Motor neuron (in vitro differentiated cells): ENCODE data around the gene NBAS. TPM values are rescaled to one million over a fixed set of nuclear protein-coding genes. Genes with fewer than 3 reads are reported as not detected.
"Not testable (repeated sequence)": the region's sequence is repeated elsewhere in the genome, so short reads cannot be mapped to it uniquely, and the experiment has no call there.

Source experiments
- ATAC-seq, 8 experiments: fragments of 200-7000 bp; cut with Tn5 transposase; replicated peaks in 6 of 8; 2 replicates each; pipeline ENCODE4 v1.8.0; 2021; ENCODE audit warnings: mild to moderate bottlenecking in 8 of 8, moderate library complexity in 8 of 8
- H3K27ac ChIP-seq, 2 donors: fragments of 250-450 bp; sonication (Bioruptor Pico); 2 replicates each; pipeline ENCODE4 v1.9.0; 2021; ENCODE audit warnings: antibody characterized with exemption in 2 of 2, mild to moderate bottlenecking in 2 of 2, moderate library complexity in 1 of 2
- H3K4me1 ChIP-seq, 2 donors: fragments of 250-450 bp; sonication (Bioruptor Pico); replicated peaks in 1 of 2; 2 replicates each; pipeline ENCODE4 v1.6.1; 2021; ENCODE audit warnings: antibody characterized with exemption in 2 of 2, mild to moderate bottlenecking in 2 of 2, moderate library complexity in 1 of 2
- H3K4me3 ChIP-seq, 5 donors: fragments of 250-450 bp; sonication (Bioruptor Pico); 2 replicates each; pipeline ENCODE4 v1.9.0; 2021; ENCODE audit warnings: antibody characterized with exemption in 5 of 5, mild to moderate bottlenecking in 5 of 5, moderate library complexity in 4 of 5
- WGBS, 10 experiments: fragments of 450-650 bp; shearing (Covaris generic); methylation state at CpG; one replicate each; pipeline ENCODE4 v1.0.0; 2022; 5-methylcytosine and 5-hydroxymethylcytosine counted together
- in situ Hi-C, 9 experiments: fragments of 400-800 bp; cut with MboI; loops; one replicate each; pipeline ENCODE4 v1.15.0; 2021; ENCODE audit warnings: low sequenced_read_pairs in 9 of 9, low pct_unique_long_range_greater_than_20kb in 2 of 9; ENCODE audit not compliant: unreplicated experiment in 9 of 9
- total RNA-seq, 8 experiments: library from RNA; unstranded; fragments of 300-600 nt; gene quantifications; 2 replicates each; pipeline versions ENCODE4 v1.2.3 to v1.2.4, GENCODE V29; 2022

NBAS gene
- total RNA-seq, 8 experiments from 2014 or later, result 40.4 to 90.0 (median 71.7) TPM

DNA sequence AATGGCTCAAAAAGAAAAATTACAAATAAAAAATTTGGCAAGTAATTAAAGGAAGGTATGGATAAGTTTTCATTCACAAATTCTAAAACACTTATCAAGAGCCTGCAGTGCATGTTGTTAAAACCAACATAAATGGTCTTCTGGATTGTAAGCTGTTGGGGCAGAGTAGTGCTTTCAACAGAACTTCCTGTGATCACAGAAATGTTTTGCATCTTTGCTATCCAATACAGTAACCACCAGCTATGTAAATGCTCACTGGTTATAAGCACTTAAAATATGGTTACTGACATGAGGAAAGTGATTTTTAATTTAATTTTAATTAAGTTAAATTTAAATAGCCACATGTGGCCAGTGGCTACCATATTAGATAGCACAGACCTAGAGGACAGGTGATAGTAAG lies 133.1 kb downstream of the NBAS start:
- in situ Hi-C loops, result no loop called here
- Histone ChIP-seq H3K27ac (no peak overlapping the region), H3K4me3 (no peak overlapping the region), H3K4me1 (peaks cover 13 to 41% of the 10 kb centered on the region in 2 donors)
- no peak for ATAC-seq

DNA sequence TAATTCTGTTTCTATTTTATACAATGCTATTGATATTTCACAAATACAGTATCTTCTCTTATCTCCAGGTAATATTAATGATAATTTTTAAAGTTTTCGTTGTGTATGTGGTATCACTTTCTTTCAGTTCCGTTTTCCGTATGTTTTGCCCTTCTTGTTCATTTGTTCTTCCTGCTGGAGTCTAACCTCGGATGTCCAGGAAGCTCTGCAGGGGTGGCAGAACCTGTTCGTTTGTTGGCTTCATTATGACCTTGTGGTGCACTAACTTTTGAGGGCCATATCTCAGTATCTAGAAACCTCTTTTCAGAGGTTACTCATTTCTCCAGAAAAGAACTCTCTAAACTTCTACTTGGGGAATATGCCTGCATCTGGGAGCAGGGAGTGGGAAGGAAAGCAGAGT lies 134.5 kb downstream of the NBAS start:
- no peak for ATAC-seq
- WGBS, 10 experiments, result 87 to 100% (median 93%) methylated on average over 3 to 5 of the region's 5 CpGs
- no peak overlapping the region for H3K27ac ChIP-seq
- peaks cover 13 to 41% of the 10 kb centered on the region in 2 donors for H3K4me1 ChIP-seq
- no peak overlapping the region for H3K4me3 ChIP-seq
- in situ Hi-C loops, result no loop called here

DNA sequence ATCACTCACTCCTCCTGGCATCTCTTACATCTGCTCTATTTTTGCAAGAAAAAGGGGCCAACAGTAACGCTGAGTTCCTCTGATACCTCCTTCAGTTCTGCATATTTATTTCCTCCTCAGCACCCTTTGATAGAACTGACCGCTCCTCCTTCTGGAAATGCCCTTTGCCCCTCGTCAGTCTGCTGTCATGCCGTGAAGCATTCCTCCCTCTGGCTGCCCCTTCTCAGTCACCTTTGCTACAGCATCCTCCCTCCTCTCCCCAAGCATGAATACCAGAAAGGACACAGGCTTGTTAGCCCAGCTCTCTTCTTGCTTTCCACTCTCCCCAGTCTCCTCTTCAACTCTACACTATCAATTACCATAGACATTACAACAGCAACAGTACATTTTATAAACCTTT lies 135.4 kb downstream of the NBAS start:
- Histone ChIP-seq H3K4me3 (no peak overlapping the region), H3K4me1 (peaks cover 13 to 41% of the 10 kb centered on the region in 2 donors), H3K27ac (peak overlapping the region in 1 of 2 donors; percentile 26)
- peak in 5 of 8 experiments; percentile 74 to 94 (median 87) for ATAC-seq
- in situ Hi-C loops, result no loop called here
- WGBS, 10 experiments, result 0 to 75% (median 31%) methylated on average over 2 to 4 of the region's 4 CpGs; no CpG with 5 or more reads in 6 of the 10 experiments

DNA sequence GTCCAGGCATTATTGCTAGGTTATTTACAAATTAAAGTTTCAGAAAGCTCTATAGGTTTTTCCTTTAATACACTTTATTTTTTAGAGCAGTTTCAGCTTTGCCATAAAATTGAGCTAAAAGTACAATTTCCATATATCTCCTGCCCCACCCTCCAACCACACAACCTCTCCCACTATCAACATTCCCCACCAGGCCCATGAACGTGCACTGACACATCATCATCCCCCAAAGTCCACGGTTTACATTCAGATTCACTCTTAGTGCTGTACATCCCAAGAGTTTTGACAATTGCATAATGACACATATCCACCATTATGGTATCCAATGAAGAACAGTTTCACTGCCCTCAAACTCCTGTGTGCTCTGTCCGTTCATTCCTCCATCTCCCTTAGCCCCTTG lies 139.4 kb downstream of the NBAS start:
- 0 to 100% (median 83%) methylated on average over 1 to 3 of the region's 3 CpGs; no CpG with 5 or more reads in 1 of the 10 experiments for WGBS, 10 experiments
- Histone ChIP-seq H3K4me3 (no peak overlapping the region), H3K4me1 (peaks cover 13 to 34% of the 10 kb centered on the region in 2 donors), H3K27ac (no peak overlapping the region)
- in situ Hi-C loops, result no loop called here
- peak in 2 of 8 experiments; percentile 28 to 64 for ATAC-seq

DNA sequence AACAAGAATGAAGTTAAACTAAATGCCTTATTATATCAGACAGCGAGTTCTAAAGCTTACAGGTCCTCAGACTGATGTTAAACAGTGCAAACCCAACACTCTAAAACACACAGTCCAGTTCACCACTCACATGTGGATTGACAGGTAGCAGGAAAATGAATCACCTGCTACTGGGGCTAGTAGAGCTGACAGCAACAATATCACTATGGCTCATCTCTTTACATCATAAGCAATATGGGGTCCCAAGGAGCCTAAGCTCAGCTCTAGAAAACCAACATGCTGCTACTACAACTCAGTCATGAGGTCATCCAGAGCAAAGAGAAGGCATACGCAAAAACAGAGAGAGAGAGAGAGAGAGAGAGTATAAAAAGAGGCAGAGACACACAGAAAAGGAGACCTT lies 145.4 kb downstream of the NBAS start:
- Histone ChIP-seq H3K4me3 (no peak overlapping the region), H3K4me1 (no peaks in the 10 kb centered on the region), H3K27ac (no peak overlapping the region)
- in situ Hi-C loops, result no loop called here
- WGBS, 10 experiments, result 90 to 100% (median 100%) methylated on average over 1 to 2 of the region's 2 CpGs
- ATAC-seq, result no peak

DNA sequence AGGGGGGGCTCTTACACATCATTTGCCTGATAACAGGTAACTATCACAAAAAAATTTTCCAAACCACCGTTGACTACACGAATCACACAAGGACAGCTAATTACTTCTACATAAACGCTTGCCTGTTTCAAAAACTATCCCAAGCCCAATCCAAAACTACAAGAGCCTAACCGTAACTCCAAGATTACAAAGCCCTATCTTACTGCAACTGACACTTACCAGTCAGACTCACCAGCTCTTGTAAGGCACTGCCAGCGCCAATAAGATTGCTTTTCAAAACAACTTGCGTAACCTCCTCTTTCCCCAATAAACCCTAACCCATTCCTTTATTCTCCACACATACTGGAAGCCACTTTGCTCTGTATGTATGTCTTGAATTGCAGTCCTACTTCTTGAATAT lies 148.4 kb downstream of the NBAS start:
- ATAC-seq, result no peak
- H3K27ac ChIP-seq, result no peak overlapping the region
- H3K4me1 ChIP-seq, result no peaks in the 10 kb centered on the region
- H3K4me3 ChIP-seq, result no peak overlapping the region
- in situ Hi-C loops, result no loop called here
- WGBS, 10 experiments, result 83 to 100% (median 94%) methylated on average over 1 to 6 of the region's 6 CpGs

DNA sequence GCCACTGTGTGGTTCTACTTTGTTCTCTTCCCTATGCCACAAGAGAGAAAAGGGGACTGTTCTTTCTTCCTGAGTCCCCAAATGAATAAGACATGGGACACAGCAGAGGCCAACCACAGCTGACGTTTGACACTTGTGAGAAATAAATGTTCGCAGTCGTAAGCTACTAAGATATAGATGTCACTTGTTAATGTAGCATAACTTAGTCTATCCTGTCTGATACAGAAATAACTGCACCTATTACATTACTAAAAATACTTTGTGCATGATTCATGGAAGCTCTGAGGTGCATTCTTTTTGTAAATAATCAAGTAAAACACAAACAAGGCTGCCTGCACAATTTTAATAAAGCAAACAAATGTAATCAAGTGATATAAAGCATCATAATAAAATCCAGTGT lies 148.8 kb downstream of the NBAS start:
- in situ Hi-C loops, result no loop called here
- Histone ChIP-seq H3K4me1 (no peaks in the 10 kb centered on the region), H3K4me3 (no peak overlapping the region), H3K27ac (no peak overlapping the region)
- 86 to 100% (median 100%) methylated on average over 1 to 3 of the region's 3 CpGs; no CpG with 5 or more reads in 1 of the 10 experiments for WGBS, 10 experiments
- ATAC-seq, result no peak

DNA sequence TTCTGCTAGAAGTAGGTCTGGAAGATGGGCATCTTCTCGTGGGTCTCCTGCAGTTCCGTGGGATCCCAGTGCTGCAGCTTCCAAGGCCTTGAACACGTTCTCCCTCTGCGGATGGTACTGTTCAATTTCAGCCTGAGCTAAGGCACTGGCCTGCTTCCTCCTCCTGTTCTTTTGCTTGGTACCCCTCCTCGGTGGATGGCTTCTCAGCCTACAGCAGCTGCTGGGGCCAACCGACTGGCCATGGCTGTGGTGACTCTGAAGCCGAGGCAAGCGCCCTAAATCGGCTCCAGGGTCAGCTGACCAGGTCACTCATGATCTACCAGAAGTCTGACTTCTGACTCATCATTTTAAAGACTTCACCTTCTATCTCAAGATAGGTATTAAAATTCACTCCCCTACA lies 150.2 kb downstream of the NBAS start:
- H3K4me3 ChIP-seq, result no peak overlapping the region
- in situ Hi-C loops, result no loop called here
- 88 to 100% (median 93%) methylated on average over 1 to 7 of the region's 9 CpGs; no CpG with 5 or more reads in 3 of the 10 experiments for WGBS, 10 experiments
- no peak overlapping the region for H3K27ac ChIP-seq
- no peaks in the 10 kb centered on the region for H3K4me1 ChIP-seq
- ATAC-seq, result no peak

DNA sequence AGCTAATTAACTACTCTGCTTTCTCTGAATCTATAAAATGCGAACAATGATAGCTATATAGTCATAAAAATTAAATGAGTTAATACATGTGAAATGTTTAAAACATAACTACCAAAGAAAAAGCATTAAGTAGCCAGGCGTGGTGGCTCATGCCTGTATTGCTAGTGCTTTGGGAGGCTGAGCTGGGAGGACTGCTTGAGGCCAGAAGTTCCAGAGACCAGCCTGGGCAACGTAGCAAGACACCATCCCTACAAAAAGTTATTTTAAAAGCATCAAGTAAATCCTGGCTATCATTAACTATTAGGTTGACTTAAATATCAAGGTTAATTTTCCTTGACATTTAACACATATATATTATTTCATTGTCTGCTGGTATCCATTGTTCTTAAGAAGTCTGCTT lies 152.4 kb downstream of the NBAS start:
- 91 to 100% (median 100%) methylated on average over 1 to 3 of the region's 3 CpGs; no CpG with 5 or more reads in 1 of the 10 experiments for WGBS, 10 experiments
- Histone ChIP-seq H3K4me1 (no peaks in the 10 kb centered on the region), H3K4me3 (no peak overlapping the region), H3K27ac (no peak overlapping the region)
- no peak for ATAC-seq
- in situ Hi-C loops, result no loop called here

DNA sequence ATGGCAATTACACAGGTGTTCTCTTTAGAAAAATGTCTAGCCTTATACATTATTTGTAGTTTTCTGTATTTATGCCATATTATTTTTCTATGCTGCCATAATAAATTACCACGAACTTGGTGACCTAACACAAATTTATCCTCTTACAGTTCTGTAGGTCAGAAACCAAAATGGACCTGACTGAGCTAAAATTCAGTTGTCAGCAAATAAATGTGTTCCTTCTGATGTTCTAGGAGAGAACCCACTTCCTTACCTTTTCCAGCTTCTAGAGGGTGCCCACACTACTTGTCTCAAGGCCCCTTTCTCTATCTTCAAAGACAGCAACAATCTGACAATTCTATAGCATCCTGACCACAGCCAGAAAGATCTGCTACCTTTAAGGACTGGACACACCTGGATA lies 153.5 kb downstream of the NBAS start:
- Histone ChIP-seq H3K4me3 (no peak overlapping the region), H3K4me1 (no peaks in the 10 kb centered on the region), H3K27ac (no peak overlapping the region)
- no peak for ATAC-seq
- in situ Hi-C loops, result no loop called here
- WGBS, 10 experiments, result 88 to 100% (median 95%) methylated on average over 1 of the region's 1 CpG; no CpG with 5 or more reads in 2 of the 10 experiments

DNA sequence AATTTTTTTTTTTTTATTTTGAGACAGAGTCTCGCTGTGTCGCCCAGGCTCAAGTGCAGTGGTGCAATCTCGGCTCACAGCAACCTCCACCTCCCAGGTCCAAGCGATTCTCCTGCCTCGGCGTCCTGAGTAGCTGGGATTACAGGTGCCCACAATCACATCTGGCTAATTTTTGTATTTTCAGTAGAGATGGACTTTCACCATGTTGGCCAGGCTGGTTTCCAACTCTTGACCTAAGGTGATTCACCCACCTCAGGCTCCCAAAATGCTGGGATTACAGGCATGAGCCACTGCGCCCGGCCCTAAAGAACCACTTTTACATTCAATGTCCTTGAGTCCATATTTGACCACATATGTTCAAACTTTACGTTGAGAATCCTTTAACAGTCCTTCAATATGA lies 156.6 kb downstream of the NBAS start:
- in situ Hi-C loops, H3K4me1 ChIP-seq, H3K4me3 ChIP-seq, H3K27ac ChIP-seq, ATAC-seq: not testable (repeated sequence)
- 96 to 100% (median 100%) methylated on average over 1 to 9 of the region's 9 CpGs; no CpG with 5 or more reads in 1 of the 10 experiments for WGBS, 10 experiments

DNA sequence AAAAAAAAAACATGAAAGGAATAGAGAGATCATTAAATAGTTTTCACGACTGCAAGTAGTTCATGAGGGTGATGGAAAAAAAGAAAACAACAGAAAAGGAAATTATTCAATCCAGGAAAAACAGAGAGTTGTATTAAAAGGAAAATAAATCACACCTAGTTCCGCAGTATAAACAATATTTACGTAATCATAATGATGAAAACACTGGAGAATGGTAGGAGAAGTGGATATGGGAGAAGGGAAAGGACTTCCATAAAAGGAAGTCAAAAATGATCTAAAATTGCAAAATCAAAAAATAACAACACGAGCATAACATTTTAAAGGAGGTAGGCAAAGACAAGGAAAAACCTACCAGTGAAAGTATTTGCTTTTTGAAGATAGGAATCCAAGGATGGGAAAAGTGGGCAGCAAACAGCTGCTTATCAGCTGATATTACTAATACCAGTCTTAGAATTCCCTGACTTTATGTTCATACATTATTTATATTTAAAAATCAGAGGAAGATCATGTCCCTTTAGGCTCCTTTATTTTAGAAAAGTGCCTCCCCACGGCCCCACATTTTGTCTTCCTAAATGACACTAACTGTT lies 160.8 kb downstream of the NBAS start:
- no peak for ATAC-seq
- 68 to 98% (median 95%) methylated on average over 2 to 5 of the region's 5 CpGs for WGBS, 10 experiments
- Histone ChIP-seq H3K27ac (no peak overlapping the region), H3K4me3 (no peak overlapping the region), H3K4me1 (peaks cover 0 to 4% of the 10 kb centered on the region in 2 donors)
- in situ Hi-C loops, result no loop called here

DNA sequence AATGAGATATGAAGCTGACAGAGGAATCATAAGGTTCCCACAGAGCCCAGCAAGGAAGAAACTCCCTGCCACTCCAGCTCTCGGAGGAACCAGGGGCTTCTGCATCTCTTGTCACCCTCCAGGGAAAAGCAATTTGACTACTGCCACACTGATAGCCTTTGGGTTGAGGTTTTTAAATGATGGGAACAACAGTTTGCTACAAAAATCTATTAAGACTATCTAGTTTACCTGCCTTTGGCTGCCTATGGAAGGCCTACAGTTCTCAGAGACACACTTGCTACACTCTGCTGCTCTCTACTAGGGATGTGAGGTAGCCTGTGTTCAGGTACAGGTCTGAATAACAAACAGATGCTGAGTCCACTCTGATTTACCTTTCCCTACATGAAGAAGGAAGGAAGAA lies 161.9 kb downstream of the NBAS start:
- Histone ChIP-seq H3K4me1 (peaks cover 0 to 4% of the 10 kb centered on the region in 2 donors), H3K27ac (no peak overlapping the region), H3K4me3 (no peak overlapping the region)
- in situ Hi-C loops, result no loop called here
- ATAC-seq, result no peak
- WGBS, 10 experiments, result 80 to 100% (median 100%) methylated on average over 1 of the region's 1 CpG; no CpG with 5 or more reads in 5 of the 10 experiments

DNA sequence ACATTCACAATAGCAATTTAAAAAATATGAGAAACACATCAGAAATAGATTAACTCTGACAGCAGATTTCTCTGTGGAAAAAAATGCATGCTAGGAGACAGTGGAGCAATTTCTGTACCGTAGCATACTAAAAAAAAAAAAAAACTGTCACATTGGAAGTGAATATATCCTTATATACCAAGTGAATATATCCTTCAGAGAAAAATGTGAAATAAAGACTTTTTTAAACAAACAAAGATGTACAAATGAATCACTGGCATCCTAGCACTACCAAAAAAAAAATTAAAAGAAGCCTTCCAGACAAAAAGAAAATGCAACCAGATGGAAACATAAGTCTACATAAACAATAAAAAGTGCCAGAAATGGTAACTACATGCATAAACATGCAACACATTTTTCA lies 169.4 kb downstream of the NBAS start:
- peak in 1 of 8 experiments; percentile 18 for ATAC-seq
- no peak overlapping the region for H3K4me3 ChIP-seq
- 0 to 100% (median 63%) methylated on average over 1 of the region's 1 CpG for WGBS, 10 experiments

More for the DNA sequence above, 169.4 kb downstream of the NBAS start:
- H3K27ac ChIP-seq, result no peak overlapping the region
- H3K4me1 ChIP-seq, result no peaks in the 10 kb centered on the region
- in situ Hi-C loops, result no loop called here
